GM10266 (cell line): Measurements from ENCODE around the gene MEF2C.
"Not testable (repeated sequence)": the region's sequence is repeated elsewhere in the genome, so short reads cannot be mapped to it uniquely, and the experiment has no call there.

ENCODE experiments used
- DNase-seq: peaks from one replicate; pipeline ENCODE4 v3.0.0; 2012; ENCODE audit errors: extremely low spot score
- TF ChIP-seq, protein P1 (sequence below): IDR thresholded peaks from 2 replicates; pipeline ENCODE4 v1.5.1; 2012; ENCODE audit warnings: mild to moderate bottlenecking, low read depth; ENCODE audit not compliant: control insufficient read depth, insufficient read depth; ENCODE audit errors: missing control alignments

The MEF2C gene

GRCh38 chr5:88923623-88924329 lies 40.8 kb upstream of the MEF2C start:
- TF ChIP-seq, protein P1, sequence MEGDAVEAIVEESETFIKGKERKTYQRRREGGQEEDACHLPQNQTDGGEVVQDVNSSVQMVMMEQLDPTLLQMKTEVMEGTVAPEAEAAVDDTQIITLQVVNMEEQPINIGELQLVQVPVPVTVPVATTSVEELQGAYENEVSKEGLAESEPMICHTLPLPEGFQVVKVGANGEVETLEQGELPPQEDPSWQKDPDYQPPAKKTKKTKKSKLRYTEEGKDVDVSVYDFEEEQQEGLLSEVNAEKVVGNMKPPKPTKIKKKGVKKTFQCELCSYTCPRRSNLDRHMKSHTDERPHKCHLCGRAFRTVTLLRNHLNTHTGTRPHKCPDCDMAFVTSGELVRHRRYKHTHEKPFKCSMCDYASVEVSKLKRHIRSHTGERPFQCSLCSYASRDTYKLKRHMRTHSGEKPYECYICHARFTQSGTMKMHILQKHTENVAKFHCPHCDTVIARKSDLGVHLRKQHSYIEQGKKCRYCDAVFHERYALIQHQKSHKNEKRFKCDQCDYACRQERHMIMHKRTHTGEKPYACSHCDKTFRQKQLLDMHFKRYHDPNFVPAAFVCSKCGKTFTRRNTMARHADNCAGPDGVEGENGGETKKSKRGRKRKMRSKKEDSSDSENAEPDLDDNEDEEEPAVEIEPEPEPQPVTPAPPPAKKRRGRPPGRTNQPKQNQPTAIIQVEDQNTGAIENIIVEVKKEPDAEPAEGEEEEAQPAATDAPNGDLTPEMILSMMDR = no peak
- DNase-seq = no peak

GRCh38 chr5:88912743-88913142 lies 29.8 kb upstream of the MEF2C start:
- DNase-seq = not testable (repeated sequence)

GRCh38 chr5:88911059-88911572 lies 28.1 kb upstream of the MEF2C start:
- not testable (repeated sequence) for DNase-seq

DNA sequence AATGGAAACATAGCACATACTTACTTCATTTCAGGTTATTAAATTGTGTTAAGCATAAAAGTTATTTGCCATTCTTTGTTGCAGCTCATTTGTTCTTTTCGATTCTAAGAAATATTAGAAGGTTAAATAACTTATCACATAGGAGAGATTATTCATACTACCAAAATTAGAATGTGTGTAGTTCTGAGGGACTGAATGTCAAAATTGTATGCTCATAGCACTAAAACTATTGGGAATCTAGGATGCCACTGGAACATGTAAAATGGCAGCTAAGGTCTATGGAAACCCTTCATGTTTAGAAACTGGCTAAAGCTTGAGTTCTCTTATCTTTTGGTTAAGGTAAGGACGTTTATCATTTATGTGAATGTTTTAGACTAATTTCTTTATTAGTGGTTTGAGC lies 21.5 kb upstream of the MEF2C start:
- DNase-seq = not testable (repeated sequence)

GRCh38 chr5:88903966-88904365 lies 21.0 kb upstream of the MEF2C start:
- DNase-seq = not testable (repeated sequence)

- not testable (repeated sequence) for DNase-seq
Observed at GRCh38 chr5:88901077-88901476, 18.1 kb upstream of the MEF2C start.

DNA sequence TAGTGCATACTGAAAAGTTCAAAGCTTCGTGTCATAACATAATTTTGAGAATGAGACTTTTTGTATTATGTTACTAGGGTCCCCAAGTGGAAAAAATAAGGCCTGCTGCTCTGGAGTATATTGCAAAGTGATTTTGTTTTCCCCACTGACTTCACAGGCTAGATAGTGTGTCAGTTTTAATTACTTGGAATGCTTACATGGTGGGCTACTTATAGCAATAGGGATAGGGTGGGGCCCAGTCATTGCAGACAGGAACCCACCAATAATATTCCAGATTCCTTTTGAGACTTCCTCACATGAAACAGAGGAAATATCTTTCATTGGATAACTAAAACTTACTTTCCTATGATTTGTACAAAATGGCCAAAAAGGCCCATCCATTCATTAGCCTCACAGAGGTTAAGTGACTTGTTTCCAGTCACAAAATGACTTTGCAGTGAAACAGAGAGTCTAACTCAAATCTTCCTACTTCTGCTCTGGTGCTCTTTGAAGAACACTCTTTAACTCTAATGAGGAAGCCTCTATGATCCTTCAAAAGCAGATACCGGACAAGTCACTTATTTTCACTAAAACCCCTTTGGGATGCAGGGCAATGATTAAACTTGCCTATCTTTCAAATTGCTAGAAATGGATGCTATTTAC lies 16.2 kb upstream of the MEF2C start:
- DNase-seq = no peak
- TF ChIP-seq, protein P1 = no peak

DNA sequence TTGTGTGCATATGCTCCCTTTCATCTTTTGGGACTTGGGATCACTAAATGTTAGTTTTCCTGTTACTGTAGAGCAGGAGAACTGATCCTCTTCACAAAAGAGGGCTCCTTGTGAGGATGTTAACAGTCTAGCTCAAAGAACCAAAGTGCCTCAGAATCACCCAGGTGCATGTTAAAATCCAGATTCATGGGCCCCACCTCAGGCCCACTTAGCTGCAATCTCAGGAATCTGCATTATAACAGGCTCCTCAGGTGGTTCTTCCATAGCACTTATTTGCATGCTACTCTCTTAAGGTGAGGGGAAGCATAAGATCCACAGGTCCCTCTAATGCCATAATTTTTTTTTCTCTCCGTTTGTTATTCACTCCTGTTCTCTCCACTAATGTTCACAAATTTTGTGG lies 14.8 kb upstream of the MEF2C start:
- no peak for DNase-seq
- TF ChIP-seq, protein P1 = no peak

DNA sequence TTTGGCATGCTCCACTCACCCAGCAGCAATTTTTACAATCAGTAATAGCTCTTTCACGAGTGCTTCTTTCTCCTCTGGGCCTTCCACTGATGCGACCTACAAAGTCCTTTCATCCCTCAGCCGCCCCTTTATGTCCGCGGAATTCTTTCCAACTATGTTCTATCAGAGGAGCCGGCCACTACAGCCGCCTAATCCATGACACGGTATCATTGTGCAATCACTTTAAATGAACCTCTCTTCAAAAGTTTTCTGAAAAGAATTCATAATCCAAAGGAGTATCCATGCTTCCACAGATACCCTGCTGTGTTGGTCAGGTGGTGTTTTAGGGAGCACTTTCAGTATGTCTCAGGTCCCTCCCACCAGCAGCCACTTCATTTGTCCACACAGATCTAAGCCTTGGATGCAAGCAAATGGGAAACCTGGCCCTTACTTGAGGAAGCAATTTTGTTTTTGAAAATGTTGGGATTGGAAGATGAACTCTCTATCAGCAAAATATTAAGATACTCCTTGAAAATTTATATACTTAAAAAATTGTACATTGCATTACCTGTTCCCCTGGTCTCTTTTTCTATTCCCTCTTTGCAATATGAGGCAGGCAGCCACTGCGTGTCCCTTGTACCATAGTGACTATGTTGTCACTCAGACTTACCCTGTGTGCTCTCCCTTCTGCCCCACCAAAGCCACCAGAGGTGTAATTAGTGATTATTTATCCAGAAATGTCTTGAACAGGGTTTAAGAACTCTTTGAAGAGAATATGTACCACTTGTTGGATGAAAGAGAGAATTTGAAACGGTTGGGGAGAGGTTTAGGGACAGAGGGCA lies 12.9 kb upstream of the MEF2C start:
- no peak for DNase-seq
- TF ChIP-seq, protein P1 = no peak
